GM18951 (cell line): ENCODE results near the gene CYP27B1.

ENCODE experiments used
- POLR2A ChIP-seq: IDR thresholded peaks from 4 replicates; pipeline ENCODE4 v1.6.1; 2011; ENCODE audit warnings: mild to moderate bottlenecking; ENCODE audit not compliant: insufficient read length, insufficient read depth; ENCODE audit errors: extremely low read depth
- in situ Hi-C: fragments of 300-500 bp; cut with MboI; formaldehyde crosslinking; loops from one replicate; pipeline ENCODE4 v1.12.0; 2022; ENCODE audit warnings: low sequenced_read_pairs, mixed read lengths, inconsistent platforms; ENCODE audit not compliant: unreplicated experiment

The CYP27B1 gene

DNA sequence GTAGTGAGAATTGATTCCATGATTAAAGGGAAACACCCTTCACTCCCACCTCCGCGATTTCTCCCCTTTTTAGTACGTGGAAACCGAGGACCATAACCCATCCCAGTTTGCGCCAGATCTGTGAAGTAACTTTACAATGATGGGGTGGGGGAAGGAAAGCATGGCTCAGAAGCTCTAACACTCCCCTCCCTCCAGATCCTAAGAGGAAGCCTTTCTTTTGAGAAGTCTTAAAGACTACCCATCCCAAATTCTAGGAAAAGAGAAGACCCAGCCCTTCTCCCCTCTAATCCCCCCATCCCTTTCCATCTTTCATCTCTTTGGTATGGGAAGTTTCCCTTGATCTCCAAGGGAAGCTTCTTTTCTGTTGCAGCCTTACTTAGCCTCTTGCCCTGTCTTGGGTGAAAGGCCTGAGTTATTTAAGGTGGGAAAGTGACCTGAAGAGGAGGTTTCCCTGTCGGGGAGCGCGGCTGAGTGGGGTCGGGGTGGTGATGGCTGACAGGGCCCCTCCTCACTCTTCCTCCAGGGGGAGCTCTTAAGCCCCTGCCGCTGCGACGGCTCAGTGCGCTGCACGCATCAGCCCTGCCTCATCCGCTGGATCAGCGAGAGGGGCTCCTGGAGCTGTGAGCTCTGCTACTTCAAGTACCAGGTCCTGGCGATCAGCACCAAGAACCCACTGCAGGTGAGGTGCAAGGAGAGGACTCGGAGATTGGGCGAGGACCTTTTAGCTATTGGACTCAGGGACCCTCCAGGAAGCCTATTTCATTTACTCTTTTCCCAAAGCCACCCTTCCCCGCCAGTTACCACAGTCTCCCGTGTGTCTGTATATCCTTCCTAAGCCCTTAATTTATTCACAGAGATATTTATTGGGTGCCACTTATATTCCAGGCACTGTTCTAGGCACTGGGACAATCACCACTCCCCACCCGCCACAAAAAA lies 10.2 kb downstream of the CYP27B1 start:
- TF ChIP-seq POLR2A: no peak
- in situ Hi-C loops: no loop called here

DNA sequence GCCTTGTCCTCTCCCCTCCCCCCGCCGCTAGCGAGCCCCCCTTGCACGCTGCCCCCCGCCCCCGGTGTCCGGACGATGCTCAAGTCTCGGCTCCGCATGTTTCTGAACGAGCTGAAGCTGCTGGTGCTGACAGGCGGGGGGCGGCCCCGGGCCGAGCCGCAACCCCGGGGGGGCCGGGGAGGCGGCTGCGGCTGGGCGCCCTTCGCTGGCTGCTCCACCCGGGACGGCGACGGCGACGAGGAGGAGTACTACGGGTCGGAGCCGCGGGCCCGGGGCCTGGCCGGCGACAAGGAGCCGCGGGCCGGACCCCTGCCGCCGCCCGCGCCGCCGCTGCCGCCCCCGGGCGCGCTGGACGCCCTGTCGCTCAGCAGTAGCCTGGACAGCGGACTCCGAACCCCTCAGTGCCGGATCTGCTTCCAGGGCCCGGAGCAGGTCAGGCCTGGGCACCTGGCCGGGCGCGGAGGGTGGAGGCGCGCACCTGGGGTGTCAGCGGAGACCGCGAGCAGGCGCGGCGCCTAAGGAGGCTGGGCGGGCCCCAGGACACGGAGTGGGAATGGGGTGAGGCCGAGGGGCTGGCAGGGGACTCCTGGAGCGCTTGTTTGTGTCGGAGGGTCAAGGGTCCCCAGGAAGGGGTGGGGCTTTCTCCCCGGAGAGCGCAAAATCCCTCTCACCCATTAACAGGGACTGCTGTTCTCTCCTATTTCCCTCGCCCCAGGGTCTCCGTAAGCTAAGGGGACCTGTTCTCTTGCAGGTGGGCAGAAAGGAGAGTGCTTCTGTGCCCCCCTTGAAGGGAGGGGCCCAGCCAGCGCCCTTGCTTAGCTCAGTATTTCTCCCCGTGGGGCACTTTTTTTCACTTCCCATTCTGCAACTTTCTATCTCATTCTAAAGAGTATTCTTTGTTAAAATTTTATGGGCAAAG lies 11.2 kb downstream of the CYP27B1 start:
- in situ Hi-C loops: no loop called here
- no peak for TF ChIP-seq POLR2A

DNA sequence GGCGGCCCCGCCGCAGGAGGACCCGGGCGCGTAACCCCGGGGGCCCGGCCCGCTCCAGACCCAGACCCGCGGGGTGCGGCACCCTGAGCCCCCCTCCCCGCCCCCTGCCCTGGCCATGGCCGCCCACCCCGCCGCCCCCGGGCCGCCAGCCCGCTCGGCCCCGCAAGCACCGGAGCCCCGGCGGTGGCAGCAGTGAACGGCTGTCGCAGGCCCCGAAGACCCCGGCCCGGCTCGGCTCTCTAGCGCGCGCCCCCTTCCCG lies 11.8 kb downstream of the CYP27B1 start:
- in situ Hi-C loops: no loop called here
- TF ChIP-seq POLR2A: no peak

DNA sequence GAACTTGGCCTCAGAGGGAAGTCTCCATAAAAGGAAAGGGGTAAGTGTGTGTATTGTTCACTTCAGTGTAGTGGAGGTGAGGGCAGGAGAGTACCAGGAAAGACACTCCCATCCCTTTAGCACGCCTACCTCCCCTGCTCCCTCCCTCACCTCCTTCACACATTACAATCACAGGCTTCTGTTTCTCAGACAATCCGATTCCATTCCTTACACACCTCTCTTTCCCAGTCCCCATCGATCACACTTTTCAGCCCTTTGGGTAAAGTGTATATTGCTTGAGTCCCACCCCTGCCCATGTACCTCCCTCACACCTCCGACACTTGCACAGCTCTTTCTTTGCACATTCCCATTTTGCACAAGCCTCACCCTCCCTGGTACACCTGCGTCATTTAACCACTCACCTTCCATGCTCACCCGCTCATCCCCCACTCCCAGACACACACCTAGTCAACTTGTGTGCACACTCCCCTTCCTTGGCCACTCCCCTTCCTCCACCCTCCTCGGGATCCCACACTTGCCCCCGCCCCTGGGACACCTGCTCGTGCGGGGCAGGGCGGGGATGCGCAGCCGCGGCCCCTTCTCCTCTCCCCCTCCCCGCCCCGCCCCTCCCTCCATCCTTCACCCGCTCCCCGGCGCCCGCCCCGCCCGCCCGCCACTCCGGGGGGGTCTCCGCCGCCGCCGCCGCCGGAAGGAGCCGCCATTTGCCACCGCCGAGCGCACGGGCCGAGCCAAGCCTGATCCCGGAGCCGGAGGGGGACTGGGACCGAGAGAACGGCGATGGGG lies 12.3 kb downstream of the CYP27B1 start, which contains the start of gene MARCHF9:
TSS of gene MARCHF9 (plus strand) at position 693 of the 783 bp plus-strand sequence. CDS start 426 bp downstream, outside the sequence.
- in situ Hi-C loops: no loop called here
- no peak for TF ChIP-seq POLR2A

DNA sequence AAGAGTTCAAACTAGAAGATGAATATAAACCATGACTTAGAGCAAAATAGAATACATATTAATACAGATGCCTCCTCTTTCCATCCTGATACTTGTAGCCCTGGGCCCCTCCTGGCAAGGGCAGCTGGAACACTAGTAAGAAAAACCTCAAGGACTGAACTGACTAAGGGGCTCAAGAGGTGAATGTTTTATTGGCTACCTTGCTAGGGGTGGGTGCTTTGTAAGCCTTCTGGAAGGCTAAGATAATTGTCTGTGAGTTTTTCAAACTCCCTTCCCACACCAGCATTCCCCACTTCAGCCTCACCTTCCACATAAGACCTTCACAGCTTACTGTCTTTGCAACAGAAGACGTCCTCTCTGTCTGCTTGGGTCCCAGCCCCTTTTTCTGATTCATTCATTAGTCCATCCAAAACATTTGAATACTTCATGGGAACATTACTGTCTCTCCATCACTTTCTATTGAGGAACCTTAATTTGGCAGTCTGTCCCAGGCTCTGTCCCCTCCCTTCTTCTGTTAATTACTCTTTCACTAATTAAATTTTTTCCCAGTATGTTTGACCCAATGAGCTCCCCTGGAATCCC lies 13.0 kb downstream of the CYP27B1 start:
- in situ Hi-C loops: no loop called here
- TF ChIP-seq POLR2A: no peak

DNA sequence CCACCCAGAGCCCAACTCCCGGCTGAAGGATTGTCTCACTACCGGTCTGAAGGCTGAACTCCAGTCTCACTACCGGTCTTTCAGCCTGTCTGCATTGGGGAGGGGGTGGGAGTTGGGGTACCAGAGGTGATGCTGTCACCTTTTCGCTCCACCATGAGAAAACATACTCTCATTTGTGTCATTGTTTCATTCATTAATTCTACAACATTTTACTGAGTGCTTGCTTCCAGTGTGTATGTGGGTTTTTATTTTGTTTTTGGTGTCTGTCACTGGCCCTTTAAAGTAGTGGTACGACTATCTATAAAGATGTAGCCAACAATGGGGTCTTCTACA lies 14.2 kb downstream of the CYP27B1 start:
- no peak for TF ChIP-seq POLR2A
- in situ Hi-C loops: no loop called here

DNA sequence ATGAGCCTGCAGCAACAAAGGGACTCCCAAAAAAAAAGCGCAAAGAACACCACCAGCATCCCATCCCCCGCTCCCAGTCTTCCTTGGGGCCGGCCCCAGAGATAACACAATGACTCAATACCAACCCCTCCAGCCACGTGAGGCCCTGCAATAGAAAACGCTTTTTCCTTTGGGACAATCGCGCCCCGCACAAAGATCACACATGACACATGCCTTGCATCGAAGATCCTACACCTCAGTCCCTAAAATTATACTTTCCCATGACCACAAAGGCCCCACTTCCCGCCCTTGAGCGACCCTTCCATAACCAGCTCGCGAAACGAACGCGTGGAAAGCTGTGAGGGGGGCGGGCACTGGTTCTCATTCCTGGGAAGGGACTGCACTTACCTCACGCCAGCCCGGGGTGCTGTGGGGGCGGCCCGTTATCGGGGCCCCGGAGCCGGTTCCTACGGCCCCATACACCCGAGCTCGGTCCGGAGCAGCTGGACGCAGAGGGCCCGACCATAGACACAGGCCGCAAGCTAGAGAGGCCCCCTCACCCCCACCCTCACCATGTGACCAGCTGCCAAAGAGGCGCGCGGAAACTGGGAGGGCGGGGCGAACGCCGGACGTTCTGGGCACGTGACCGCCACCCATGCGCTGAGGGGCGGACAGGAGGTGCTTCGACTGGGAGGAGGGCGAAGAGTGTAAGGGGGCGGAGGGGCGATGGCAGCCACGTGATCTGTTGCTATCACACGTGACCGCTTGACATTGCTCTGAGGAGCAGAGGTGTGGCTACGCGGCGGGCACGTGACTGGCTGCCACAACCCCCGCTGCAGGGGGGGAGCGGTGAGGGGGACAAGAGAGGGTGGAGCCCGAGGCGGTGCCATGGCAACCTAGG lies 14.8 kb downstream of the CYP27B1 start, which contains the start of gene CDK4:
TSS of gene CDK4 (minus strand) at position 523 of the 880 bp plus-strand sequence. CDS start 593 bp downstream, outside the sequence.
- in situ Hi-C loops: no loop called here
- peak; percentile 79 for TF ChIP-seq POLR2A

DNA sequence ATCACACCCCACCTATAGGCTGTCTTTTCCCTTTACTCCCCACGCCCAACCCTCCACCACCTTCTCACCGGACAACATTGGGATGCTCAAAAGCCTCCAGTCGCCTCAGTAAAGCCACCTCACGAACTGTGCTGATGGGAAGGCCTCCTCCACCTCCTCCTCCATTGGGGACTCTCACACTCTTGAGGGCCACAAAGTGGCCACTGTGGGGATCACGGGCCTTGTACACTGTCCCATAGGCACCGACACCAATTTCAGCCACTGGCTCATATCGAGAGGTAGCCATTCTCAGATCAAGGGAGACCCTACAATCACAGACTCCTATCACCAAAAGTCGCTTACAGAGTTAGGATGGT lies 15.5 kb downstream of the CYP27B1 start:
- no peak for TF ChIP-seq POLR2A
- in situ Hi-C loops: no loop called here

DNA sequence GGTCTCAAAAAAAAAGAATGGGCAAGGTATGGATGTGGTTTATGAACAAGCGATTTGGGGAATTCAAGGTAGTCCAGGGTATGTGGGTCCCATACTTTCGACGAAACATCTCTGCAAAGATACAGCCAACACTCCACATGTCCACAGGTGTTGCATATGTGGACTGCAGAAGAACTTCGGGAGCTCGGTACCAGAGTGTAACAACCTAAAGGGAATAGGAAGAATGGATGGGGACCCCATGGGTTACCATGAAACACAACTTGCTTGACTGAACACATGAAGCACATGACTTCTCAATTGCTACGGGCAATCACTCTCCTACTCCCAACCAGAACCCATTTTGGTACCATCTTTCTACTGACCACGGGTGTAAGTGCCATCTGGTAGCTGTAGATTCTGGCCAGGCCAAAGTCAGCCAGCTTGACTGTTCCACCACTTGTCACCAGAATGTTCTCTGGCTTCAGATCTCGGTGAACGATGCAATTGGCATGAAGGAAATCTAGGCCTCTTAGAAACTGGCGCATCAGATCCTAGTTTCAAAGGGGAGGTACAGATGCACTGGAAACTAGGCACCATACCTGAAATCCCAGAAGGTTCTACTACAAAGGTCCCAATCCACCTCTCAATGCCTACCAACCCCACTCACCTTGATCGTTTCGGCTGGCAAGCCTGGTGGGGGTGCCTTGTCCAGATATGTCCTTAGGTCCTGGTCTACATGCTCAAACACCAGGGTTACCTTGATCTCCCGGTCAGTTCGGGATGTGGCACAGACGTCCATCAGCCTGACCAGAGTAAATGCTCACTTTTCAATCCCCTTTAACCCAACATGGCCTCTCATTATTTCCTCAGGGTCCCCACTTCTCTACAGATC lies 16.1 kb downstream of the CYP27B1 start:
- TF ChIP-seq POLR2A: no peak
- in situ Hi-C loops: no loop called here

DNA sequence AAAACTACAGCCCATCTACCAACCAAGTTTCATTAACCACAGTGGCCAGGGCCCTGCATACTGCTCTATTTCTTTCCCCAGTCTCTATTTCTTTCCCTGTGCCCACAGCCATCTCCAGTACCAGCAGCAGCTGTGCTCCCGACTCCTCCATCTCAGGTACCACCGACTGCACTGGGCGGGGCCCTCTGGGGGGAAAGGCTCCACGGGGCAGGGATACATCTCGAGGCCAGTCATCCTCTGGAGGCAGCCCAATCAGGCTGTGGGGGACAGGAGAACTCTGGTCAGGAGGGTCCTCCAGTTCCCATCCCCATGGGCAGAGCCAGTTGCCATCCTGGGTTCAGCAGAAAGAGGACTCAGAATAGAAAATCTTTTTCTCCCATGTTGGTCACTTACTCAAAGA lies 17.8 kb downstream of the CYP27B1 start:
- in situ Hi-C loops: no loop called here
- no peak for TF ChIP-seq POLR2A

DNA sequence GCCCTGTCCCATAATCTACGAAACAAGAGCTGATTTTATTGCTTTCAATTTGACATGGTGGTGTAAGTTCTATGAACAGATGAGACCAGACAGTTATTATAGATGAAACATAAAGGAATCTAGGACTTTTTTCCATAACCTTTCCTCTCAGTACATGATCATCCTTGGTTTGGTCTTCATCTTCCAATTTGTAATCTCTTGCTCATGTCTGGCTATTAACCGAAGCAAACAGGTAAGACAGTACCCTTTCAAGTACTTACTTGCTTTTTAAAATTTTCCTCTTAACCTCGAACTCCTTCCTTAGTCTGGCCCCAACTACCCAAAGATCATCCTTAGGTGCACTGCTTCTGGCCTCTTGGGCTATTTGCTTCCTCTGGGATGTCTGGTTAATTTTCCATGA lies 20.9 kb downstream of the CYP27B1 start:
- no peak for TF ChIP-seq POLR2A
- in situ Hi-C loops: no loop called here
